ENCODE results near the gene UBALD2. TPM values are rescaled to one million over a fixed set of nuclear protein-coding genes. Genes with fewer than 3 reads are reported as not detected.

UBALD2 gene
- polyA plus RNA-seq, 1 donor (not counting 4 experiments of a cell fraction or from before 2014, with no cell fraction given), result 33.9 TPM

- peak overlapping the region; percentile 90 for H3K27ac ChIP-seq (ENCODE audit: control insufficient read depth, insufficient read depth, low read length)
- peaks cover 6 to 12% of the 10 kb centered on the region in 2 experiments for H3K36me3 ChIP-seq (ENCODE audit: control insufficient read depth in 2 of 2, extremely low read depth in 1 of 2, insufficient read depth in 2 of 2, low read length in 2 of 2)
- peaks cover 2% of the 10 kb centered on the region for H3K9me1 ChIP-seq (ENCODE audit: control insufficient read depth, extremely low read depth, insufficient read depth, low read length)
- H3K4me2 ChIP-seq (ENCODE audit: control insufficient read depth, extremely low read depth, insufficient read depth, low read depth, low read length), result peak overlapping the region; percentile 89
- H4K20me1 ChIP-seq (ENCODE audit: control insufficient read depth, extremely low read depth, insufficient read depth, low read length), result no peaks in the 10 kb centered on the region
- DNase-seq (ENCODE audit: low read depth, low spot score), result peak; percentile 49
- no peaks in the 10 kb centered on the region for H3K27me3 ChIP-seq (ENCODE audit: control insufficient read depth, extremely low read depth, insufficient read depth, low read length)
- H3K4me1 ChIP-seq (ENCODE audit: control insufficient read depth, extremely low read depth, insufficient read depth, low read length), result peaks cover 52% of the 10 kb centered on the region
- TF ChIP-seq EZH2 (IDR thresholded peaks at IDR 0.05; ENCODE audit: low read length), result no peak
- H2AFZ ChIP-seq (ENCODE audit: control insufficient read depth, low read length), result peak overlapping the region; percentile 54
- peak overlapping the region in 2 of 3 experiments; percentile 48 to 68 for H3K4me3 ChIP-seq (ENCODE audit: control insufficient read depth in 2 of 3, extremely low read depth in 1 of 3, insufficient read depth in 2 of 3, low read depth in 1 of 3, low read length in 3 of 3)
- peak; percentile 76 for FAIRE-seq
- no peaks in the 10 kb centered on the region for H3K9me3 ChIP-seq (ENCODE audit: control insufficient read depth, low read depth, low read length)
- peaks cover 22% of the 10 kb centered on the region for H3K79me2 ChIP-seq (ENCODE audit: control insufficient read depth, insufficient read depth, low read length)
- H3K9ac ChIP-seq (ENCODE audit: control insufficient read depth, extremely low read depth, insufficient read depth, low read length), result peak overlapping the region; percentile 83
- dilution Hi-C loops (cut with MboI; ENCODE audit: extremely low pct_ligation_motif_present, low sequenced_read_pairs), result no loop called here
These were observed 3.0 kb downstream of the UBALD2 start for GRCh38 chr17:76268015-76268749.

GRCh38 chr17:76268991-76269981, 4.1 kb downstream of the UBALD2 start:
- Histone ChIP-seq H2AFZ (ENCODE audit: control insufficient read depth, low read length) (no peak overlapping the region), H3K9ac (ENCODE audit: control insufficient read depth, extremely low read depth, insufficient read depth, low read length) (no peak overlapping the region), H3K9me3 (ENCODE audit: control insufficient read depth, low read depth, low read length) (no peaks in the 10 kb centered on the region), H3K4me2 (ENCODE audit: control insufficient read depth, extremely low read depth, insufficient read depth, low read depth, low read length) (peak overlapping the region; percentile 10), H3K79me2 (ENCODE audit: control insufficient read depth, insufficient read depth, low read length) (peaks cover 22% of the 10 kb centered on the region), H4K20me1 (ENCODE audit: control insufficient read depth, extremely low read depth, insufficient read depth, low read length) (no peaks in the 10 kb centered on the region), H3K4me1 (ENCODE audit: control insufficient read depth, extremely low read depth, insufficient read depth, low read length) (peaks cover 41% of the 10 kb centered on the region), H3K27ac (ENCODE audit: control insufficient read depth, insufficient read depth, low read length) (peak overlapping the region; percentile 90), H3K36me3 (ENCODE audit: control insufficient read depth in 2 of 2, extremely low read depth in 1 of 2, insufficient read depth in 2 of 2, low read length in 2 of 2) (peaks cover 6 to 12% of the 10 kb centered on the region in 2 experiments), H3K27me3 (ENCODE audit: control insufficient read depth, extremely low read depth, insufficient read depth, low read length) (no peaks in the 10 kb centered on the region), H3K4me3 (ENCODE audit: control insufficient read depth in 2 of 3, extremely low read depth in 1 of 3, insufficient read depth in 2 of 3, low read depth in 1 of 3, low read length in 3 of 3) (no peak overlapping the region), H3K9me1 (ENCODE audit: control insufficient read depth, extremely low read depth, insufficient read depth, low read length) (peaks cover 2% of the 10 kb centered on the region)
- TF ChIP-seq EZH2 (IDR thresholded peaks at IDR 0.05; ENCODE audit: low read length) (no peak), CTCF (optimal IDR thresholded peaks at IDR 0.05 in 1 of 3, IDR thresholded peaks at IDR 0.05 in 1 of 3, conservative IDR thresholded peaks at IDR 0.05 in 1 of 3; ENCODE audit: extremely low read depth in 1 of 3, insufficient read depth in 2 of 3, low read length in 3 of 3) (no peak)
- dilution Hi-C loops (cut with MboI; ENCODE audit: extremely low pct_ligation_motif_present, low sequenced_read_pairs), result no loop called here
- FAIRE-seq, result no peak
- DNase-seq (ENCODE audit: low read depth, low spot score), result no peak

Measured in keratinocyte (primary cell).